A673 (cell line): ENCODE data around the gene GALNT9. TPM values are rescaled to one million over a fixed set of nuclear protein-coding genes. Genes with fewer than 3 reads are reported as not detected.

Source experiments
- BruUV-seq: library from RNA; stranded (reverse); fragments of 400-500 nt; replicated peaks from 2 replicates; lab custom pipeline; 2021; lab: Mats Ljungman, UMichigan
- CTCF ChIA-PET: fragments of 300-600 bp; sonication (Branson Sonifier 250); formaldehyde crosslinking; loops from one replicate; lab custom pipeline; 2022; ENCODE audit warnings: antibody characterized with exemption; lab: Charles Lee
- POLR2A ChIA-PET: fragments of 300-600 bp; sonication (Branson Sonifier 250); formaldehyde crosslinking; loops from one replicate; lab custom pipeline; 2022; ENCODE audit warnings: antibody characterized with exemption; ENCODE audit not compliant: low non-redundant PET; lab: Charles Lee
- DNase-seq: peaks from one replicate; pipeline ENCODE4 v3.0.0-alpha.2; 2015; ENCODE audit warnings: low spot score
- H3K27ac ChIP-seq: fragments of 200-600 bp; sonication (generic); 2 replicates; pipeline ENCODE4 v1.5.1; 2016; ENCODE audit warnings: mixed run types, low read depth, mild to moderate bottlenecking, mixed read lengths, antibody characterized with exemption, low read length; ENCODE audit not compliant: poor library complexity, severe bottlenecking
- H3K27me3 ChIP-seq: fragments of 200-600 bp; sonication (generic); replicated peaks from 2 replicates; pipeline ENCODE4 v1.6.1; 2017; ENCODE audit warnings: mixed run types, low read depth, mild to moderate bottlenecking, mixed read lengths, antibody characterized with exemption, low read length; ENCODE audit not compliant: insufficient read depth, poor library complexity
- H3K36me3 ChIP-seq: fragments of 200-600 bp; sonication (generic); 2 replicates; pipeline ENCODE4 v1.6.1; 2016; ENCODE audit warnings: mixed run types, mild to moderate bottlenecking, mixed read lengths, antibody characterized with exemption, low read length; ENCODE audit not compliant: insufficient read depth, poor library complexity, severe bottlenecking
- H3K4me1 ChIP-seq: fragments of 200-600 bp; sonication (generic); 2 replicates; pipeline ENCODE4 v1.6.1; 2017; ENCODE audit warnings: mixed run types, mild to moderate bottlenecking, mixed read lengths, antibody characterized with exemption, low read length; ENCODE audit not compliant: insufficient read depth, poor library complexity, severe bottlenecking
- H3K4me3 ChIP-seq: fragments of 200-600 bp; sonication (generic); 2 replicates; pipeline ENCODE4 v1.5.1; 2016; ENCODE audit warnings: low read depth, mixed run types, mild to moderate bottlenecking, mixed read lengths, low read length; ENCODE audit not compliant: poor library complexity, severe bottlenecking
- H3K9me3 ChIP-seq: fragments of 200-600 bp; sonication (generic); 2 replicates; pipeline ENCODE4 v1.6.1; 2016; ENCODE audit warnings: mixed run types, low read depth, mild to moderate bottlenecking, mixed read lengths, antibody characterized with exemption, low read length; ENCODE audit not compliant: poor library complexity, severe bottlenecking
- CTCF ChIP-seq: fragments of 300-800, 200-600 bp; sonication (generic); conservative IDR thresholded peaks from 2 replicates; pipeline ENCODE4 v1.5.1; 2017; ENCODE audit warnings: low read depth, mild to moderate bottlenecking, antibody characterized with exemption, low read length, moderate library complexity, mixed read lengths
- EZH2 ChIP-seq: fragments of 200-600 bp; sonication (generic); IDR thresholded peaks from 2 replicates; pipeline ENCODE4 v1.6.1; 2017; ENCODE audit warnings: borderline replicate concordance, low read depth, mild to moderate bottlenecking, mixed read lengths, antibody characterized with exemption, low read length; ENCODE audit not compliant: poor library complexity, severe bottlenecking
- intact Hi-C: fragments of 100-400 bp; cut with micrococcal nuclease; formaldehyde crosslinking; loops from one replicate; pipeline ENCODE4 v1.10.0; 2022; ENCODE audit not compliant: unreplicated experiment
- total RNA-seq: library from RNA; stranded (reverse); gene quantifications from 2 replicates; pipeline ENCODE4 v1.2.3, GENCODE V29; 2021

GALNT9 gene
- total RNA-seq, 1 experiment from 2014 or later: 7.4 TPM

DNA sequence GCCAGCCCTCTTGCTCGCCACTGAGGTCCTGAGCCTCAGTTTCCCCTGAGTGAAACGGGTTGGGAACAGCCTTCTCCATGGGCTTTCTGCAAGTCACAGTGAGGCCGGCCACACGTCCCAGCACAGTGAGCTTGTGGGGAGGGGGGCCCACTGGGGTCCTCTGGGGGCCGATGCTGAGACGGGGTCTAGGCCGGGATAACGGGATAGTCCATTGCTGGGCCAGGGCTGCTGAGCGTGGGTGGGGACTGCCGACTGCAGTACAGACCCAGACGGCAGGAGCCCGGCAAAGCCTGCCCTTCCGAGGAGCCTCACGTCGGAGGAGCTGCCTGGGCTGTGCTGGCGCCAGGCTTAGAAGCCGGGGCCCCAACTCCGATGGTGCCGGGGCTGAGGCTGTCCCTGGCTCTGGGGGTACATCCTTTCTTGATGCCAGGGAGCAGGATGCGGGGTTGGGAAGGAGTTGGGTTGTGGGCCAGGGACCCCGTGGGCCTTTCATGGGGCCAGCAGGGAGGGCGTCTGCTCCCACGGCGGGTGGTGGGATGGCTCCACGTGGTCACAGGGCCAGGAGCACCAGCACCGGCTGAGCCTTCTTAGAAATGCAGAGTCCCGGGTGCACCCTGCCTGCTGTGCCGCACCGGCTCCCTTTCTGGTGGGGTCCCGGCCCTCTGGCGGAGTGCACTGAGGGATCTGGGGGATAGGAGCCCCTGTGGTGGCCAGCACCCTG lies 160.9 kb downstream of the GALNT9 start:
- no peaks in the 10 kb centered on the region for H3K9me3 ChIP-seq
- no peaks in the 10 kb centered on the region for H3K36me3 ChIP-seq
- H3K4me3 ChIP-seq: no peak overlapping the region
- no peak overlapping the region for H3K27ac ChIP-seq
- peaks cover 14% of the 10 kb centered on the region for H3K4me1 ChIP-seq
- POLR2A ChIA-PET: no interaction called here
- no peaks in the 10 kb centered on the region for H3K27me3 ChIP-seq
- intact Hi-C loops: no loop called here
- no peak for DNase-seq
- no peak for TF ChIP-seq CTCF
- TF ChIP-seq EZH2: no peak
- BruUV-seq: no TSS peak
- CTCF ChIA-PET: no interaction called here

DNA sequence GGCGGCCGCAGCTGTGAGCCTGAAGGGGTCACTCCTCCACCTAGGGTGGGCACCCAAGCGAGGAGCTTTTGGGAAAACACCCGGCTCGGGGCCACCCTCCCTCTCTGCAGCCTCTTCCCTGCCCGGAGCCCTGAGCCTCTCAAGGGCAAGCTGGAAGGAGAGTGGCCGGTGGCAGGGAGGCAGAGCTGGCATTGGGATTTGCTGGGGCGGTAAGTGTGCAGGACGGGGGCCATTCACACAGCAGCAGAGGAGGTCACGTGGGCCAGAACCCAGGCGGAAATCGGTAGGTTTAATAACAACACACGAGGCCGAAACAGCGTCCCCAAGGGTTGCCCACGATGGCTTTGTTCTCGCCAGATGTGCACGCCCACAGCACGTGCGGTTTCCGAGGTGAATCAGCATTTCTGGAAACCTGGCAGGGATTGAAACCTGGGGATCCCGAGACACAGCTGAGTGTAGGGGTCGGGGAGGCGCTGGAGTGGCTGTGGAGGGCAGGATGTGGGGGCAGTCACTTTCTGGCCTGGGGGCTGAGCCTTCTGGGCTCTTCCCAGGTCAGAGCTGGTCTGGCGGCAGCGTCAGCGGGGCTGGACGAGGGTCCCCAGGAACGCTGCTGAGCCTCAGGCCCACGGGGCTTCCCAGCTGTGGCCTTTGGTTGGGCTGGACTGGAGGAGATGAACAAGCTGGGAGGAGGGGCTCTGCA lies 161.6 kb downstream of the GALNT9 start:
- intact Hi-C loops: no loop called here
- Histone ChIP-seq H3K27ac (no peak overlapping the region), H3K9me3 (no peaks in the 10 kb centered on the region), H3K4me1 (peaks cover 14% of the 10 kb centered on the region), H3K4me3 (no peak overlapping the region), H3K27me3 (no peaks in the 10 kb centered on the region), H3K36me3 (no peaks in the 10 kb centered on the region)
- CTCF ChIA-PET: no interaction called here
- DNase-seq: no peak
- no TSS peak for BruUV-seq
- TF ChIP-seq CTCF: no peak
- no peak for TF ChIP-seq EZH2
- POLR2A ChIA-PET: no interaction called here

GRCh38 chr12:132166801-132167591 lies 162.4 kb downstream of the GALNT9 start:
- no peaks in the 10 kb centered on the region for H3K27me3 ChIP-seq
- no peak overlapping the region for H3K27ac ChIP-seq
- no peaks in the 10 kb centered on the region for H3K36me3 ChIP-seq
- no peak overlapping the region for H3K4me3 ChIP-seq
- peaks cover 21% of the 10 kb centered on the region for H3K4me1 ChIP-seq
- no peak for DNase-seq
- no peaks in the 10 kb centered on the region for H3K9me3 ChIP-seq
- TF ChIP-seq CTCF: no peak
- TF ChIP-seq EZH2: no peak
- no TSS peak for BruUV-seq
- ChIA-PET CTCF (no interaction called here), POLR2A (no interaction called here)
- intact Hi-C loops: no loop called here
